Loucy (cell line): ENCODE results near the gene GINM1.

ENCODE experiments used
- H2AFZ ChIP-seq: fragments of 200-600 bp; sonication (generic); 2 replicates; pipeline ENCODE4 v1.6.0; 2016; ENCODE audit warnings: antibody characterized with exemption, mild to moderate bottlenecking, low read length, moderate library complexity
- H3F3A ChIP-seq: fragments of 200-600 bp; 2 replicates; pipeline ENCODE4 v1.6.0; 2016; ENCODE audit warnings: antibody characterized with exemption, low read depth, mild to moderate bottlenecking
- H3K27me3 ChIP-seq: fragments of 200-600 bp; sonication (generic); 2 replicates; pipeline ENCODE4 v1.6.1; 2014; ENCODE audit warnings: low read length, mild to moderate bottlenecking; ENCODE audit not compliant: insufficient read depth, poor library complexity, severe bottlenecking
- H3K36me3 ChIP-seq: fragments of 200-600 bp; sonication (generic); 2 replicates; pipeline ENCODE4 v1.6.1; 2016; ENCODE audit warnings: low read length; ENCODE audit not compliant: insufficient read depth
- H3K4me1 ChIP-seq: fragments of 200-600 bp; sonication (generic); 2 replicates; pipeline ENCODE4 v1.5.1; 2014; ENCODE audit warnings: low read length, mild to moderate bottlenecking; ENCODE audit not compliant: insufficient read depth, poor library complexity, severe bottlenecking
- H3K4me2 ChIP-seq: fragments of 200-600 bp; sonication (generic); 2 replicates; pipeline ENCODE4 v1.6.0; 2014; ENCODE audit warnings: antibody characterized with exemption, low read length, low read depth, mild to moderate bottlenecking; ENCODE audit not compliant: poor library complexity, severe bottlenecking
- H3K4me3 ChIP-seq: fragments of 200-600 bp; sonication (generic); 2 replicates; pipeline ENCODE4 v1.5.1; 2014; ENCODE audit warnings: low read length, mild to moderate bottlenecking, mixed read lengths; ENCODE audit not compliant: poor library complexity, severe bottlenecking
- H3K79me2 ChIP-seq: fragments of 200-600 bp; sonication (generic); 2 replicates; pipeline ENCODE4 v1.6.1; 2014; ENCODE audit warnings: low read length; ENCODE audit not compliant: insufficient read depth
- H3K9ac ChIP-seq: fragments of 200-600 bp; sonication (generic); 2 replicates; pipeline ENCODE4 v1.6.0; 2014; ENCODE audit warnings: mild to moderate bottlenecking, low read depth, low read length, moderate library complexity; ENCODE audit not compliant: poor library complexity, severe bottlenecking
- H3K9me2 ChIP-seq: fragments of 200-600 bp; sonication (generic); replicated peaks from 2 replicates; pipeline ENCODE4 v1.6.1; 2016; ENCODE audit warnings: low read depth, low read length, mixed read lengths
- H3K9me3 ChIP-seq: fragments of 200-600 bp; sonication (generic); 2 replicates; pipeline ENCODE4 v1.6.1; 2014; ENCODE audit warnings: mild to moderate bottlenecking, antibody characterized with exemption, low read length, low read depth; ENCODE audit not compliant: insufficient read depth
- H4K20me1 ChIP-seq: fragments of 200-600 bp; sonication (generic); 2 replicates; pipeline ENCODE4 v1.6.0; 2014; ENCODE audit warnings: antibody characterized with exemption, low read length, mild to moderate bottlenecking; ENCODE audit not compliant: insufficient read depth, poor library complexity, severe bottlenecking
- EZH2phosphoT487 ChIP-seq: fragments of 200-600 bp; IDR thresholded peaks from 2 replicates; pipeline ENCODE4 v1.6.1; 2018; ENCODE audit warnings: antibody characterized with exemption, mild to moderate bottlenecking, moderate library complexity, borderline replicate concordance
- TF ChIP-seq, protein P1 (sequence below): fragments of 200-600 bp; sonication (generic); conservative IDR thresholded peaks from 2 replicates; pipeline ENCODE4 v1.5.1; 2014; ENCODE audit warnings: mild to moderate bottlenecking, antibody characterized with exemption, low read length

GINM1 gene

DNA sequence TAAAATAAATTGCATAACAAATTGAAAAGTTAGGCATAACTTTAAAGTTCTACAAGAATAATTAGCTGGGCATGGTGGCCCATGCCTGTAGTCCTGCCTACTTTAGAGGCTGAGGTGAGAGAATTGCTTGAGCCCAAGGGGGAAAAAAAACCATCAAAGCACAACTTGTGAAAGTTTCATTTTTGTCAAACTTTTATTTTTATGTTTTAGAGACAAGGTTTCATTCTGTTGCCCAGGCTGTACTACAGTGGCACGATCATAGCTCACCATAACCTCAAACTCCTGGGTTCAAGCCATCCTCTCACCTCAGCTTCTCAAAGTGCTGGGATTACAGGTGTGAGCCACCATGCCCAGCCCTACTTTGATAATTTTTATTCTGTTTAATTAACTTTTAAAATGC is 68.1 kb downstream of the GINM1 start:
- Histone ChIP-seq H4K20me1 (peaks cover 3% of the 10 kb centered on the region), H3K4me2 (no peak overlapping the region), H3F3A (no peaks in the 10 kb centered on the region), H3K4me3 (no peak overlapping the region), H3K27me3 (no peaks in the 10 kb centered on the region), H3K36me3 (peaks cover 19% of the 10 kb centered on the region; the same call in 1 of the 2 replicates), H3K9me3 (no peaks in the 10 kb centered on the region), H3K4me1 (no peaks in the 10 kb centered on the region), H3K79me2 (no peaks in the 10 kb centered on the region), H3K9ac (no peak overlapping the region), H2AFZ (no peak overlapping the region), H3K9me2 (no peaks in the 10 kb centered on the region)
- no peak for TF ChIP-seq EZH2phosphoT487
- TF ChIP-seq, protein P1, sequence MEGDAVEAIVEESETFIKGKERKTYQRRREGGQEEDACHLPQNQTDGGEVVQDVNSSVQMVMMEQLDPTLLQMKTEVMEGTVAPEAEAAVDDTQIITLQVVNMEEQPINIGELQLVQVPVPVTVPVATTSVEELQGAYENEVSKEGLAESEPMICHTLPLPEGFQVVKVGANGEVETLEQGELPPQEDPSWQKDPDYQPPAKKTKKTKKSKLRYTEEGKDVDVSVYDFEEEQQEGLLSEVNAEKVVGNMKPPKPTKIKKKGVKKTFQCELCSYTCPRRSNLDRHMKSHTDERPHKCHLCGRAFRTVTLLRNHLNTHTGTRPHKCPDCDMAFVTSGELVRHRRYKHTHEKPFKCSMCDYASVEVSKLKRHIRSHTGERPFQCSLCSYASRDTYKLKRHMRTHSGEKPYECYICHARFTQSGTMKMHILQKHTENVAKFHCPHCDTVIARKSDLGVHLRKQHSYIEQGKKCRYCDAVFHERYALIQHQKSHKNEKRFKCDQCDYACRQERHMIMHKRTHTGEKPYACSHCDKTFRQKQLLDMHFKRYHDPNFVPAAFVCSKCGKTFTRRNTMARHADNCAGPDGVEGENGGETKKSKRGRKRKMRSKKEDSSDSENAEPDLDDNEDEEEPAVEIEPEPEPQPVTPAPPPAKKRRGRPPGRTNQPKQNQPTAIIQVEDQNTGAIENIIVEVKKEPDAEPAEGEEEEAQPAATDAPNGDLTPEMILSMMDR, result no peak

DNA sequence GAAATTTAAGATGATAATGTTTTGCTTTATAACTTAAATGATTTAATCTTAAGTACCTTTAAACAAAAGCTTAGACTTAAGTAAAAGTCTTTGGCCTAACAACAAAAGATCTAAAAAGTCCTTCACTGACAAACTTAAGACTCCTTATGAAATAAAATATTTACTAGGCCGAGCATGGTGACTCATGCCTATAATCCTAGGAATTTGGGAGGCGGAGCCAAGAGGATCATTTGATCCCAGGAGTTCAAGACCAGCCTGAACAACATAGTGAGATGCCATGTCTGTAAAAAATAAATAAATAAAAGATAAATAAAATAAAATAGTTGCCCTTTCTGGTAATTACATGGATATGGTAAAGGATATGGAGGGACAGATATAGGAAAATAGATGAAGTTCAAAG is 69.9 kb downstream of the GINM1 start:
- H3K79me2 ChIP-seq, result 0 out of 2 replicates have a peak, but pooled peaks cover 4% of the 10 kb centered on the region
- no peak overlapping the region for H3K4me3 ChIP-seq
- peaks cover 9% of the 10 kb centered on the region; the same call in 1 of the 2 replicates for H3K36me3 ChIP-seq
- no peak overlapping the region for H3K9ac ChIP-seq
- H3K27me3 ChIP-seq, result no peaks in the 10 kb centered on the region
- no peaks in the 10 kb centered on the region for H3K4me1 ChIP-seq
- no peak overlapping the region for H3K4me2 ChIP-seq
- no peaks in the 10 kb centered on the region for H3K9me3 ChIP-seq
- no peaks in the 10 kb centered on the region for H3K9me2 ChIP-seq
- peaks cover 3% of the 10 kb centered on the region for H4K20me1 ChIP-seq
- no peaks in the 10 kb centered on the region for H3F3A ChIP-seq
- no peak overlapping the region for H2AFZ ChIP-seq
- TF ChIP-seq, protein P1, result no peak
- TF ChIP-seq EZH2phosphoT487, result no peak
